HG02798 (cell line): ENCODE measurements around the gene MYRIP.
"Not testable (repeated sequence)": the region's sequence is repeated elsewhere in the genome, so short reads cannot be mapped to it uniquely, and the experiment has no call there.

Source experiments
- ATAC-seq: cut with Tn5 transposase; IDR thresholded peaks from one replicate; pipeline ENCODE4 v1.9.1; 2021; ENCODE audit warnings: mild to moderate bottlenecking; ENCODE audit not compliant: unreplicated experiment, poor library complexity

MYRIP gene

GRCh38 chr3:40109641-40110490, 300.5 kb downstream of the MYRIP start:
- no peak for ATAC-seq

GRCh38 chr3:40116478-40117177, 307.2 kb downstream of the MYRIP start:
- no peak for ATAC-seq

DNA sequence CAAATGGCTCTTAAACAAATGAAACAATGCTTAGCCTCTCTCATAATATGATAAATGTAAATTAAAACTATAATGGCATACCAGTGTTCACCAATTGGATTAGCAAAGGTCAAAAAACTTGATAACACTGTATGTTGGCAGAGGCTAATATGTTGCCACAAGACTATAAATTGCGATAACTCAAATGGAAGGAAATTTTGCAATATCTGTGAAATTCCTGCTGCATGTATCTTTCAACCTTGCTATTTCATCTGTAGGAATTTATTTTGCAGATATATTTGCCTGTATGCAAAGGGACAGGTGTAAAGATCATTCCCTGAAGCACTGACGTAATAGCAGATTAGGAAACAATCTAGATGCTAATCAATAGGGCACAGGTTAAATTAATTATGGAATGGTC, 308.7 kb downstream of the MYRIP start:
- no peak for ATAC-seq

- ATAC-seq = no peak
Observed at GRCh38 chr3:40120067-40120692, 310.8 kb downstream of the MYRIP start.

DNA sequence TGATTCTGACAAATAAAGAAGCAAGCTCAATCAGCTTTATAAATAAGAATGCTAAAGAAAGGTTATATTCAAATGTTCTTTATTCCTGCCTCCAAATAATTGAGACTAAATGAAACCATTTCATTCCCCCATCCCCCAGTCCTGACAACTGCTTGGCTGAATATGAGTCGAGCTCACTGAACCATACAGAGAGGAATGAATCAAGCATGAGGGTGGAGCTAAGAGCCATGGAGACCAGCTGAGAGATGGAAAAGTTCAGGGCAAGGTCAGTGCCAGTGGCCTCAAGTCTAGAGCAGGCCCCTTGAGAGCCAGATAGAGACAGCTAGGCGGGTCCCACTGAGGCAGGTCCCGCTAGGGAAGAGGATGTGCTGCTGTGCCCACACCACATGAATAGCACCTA, 311.4 kb downstream of the MYRIP start:
- no peak for ATAC-seq

DNA sequence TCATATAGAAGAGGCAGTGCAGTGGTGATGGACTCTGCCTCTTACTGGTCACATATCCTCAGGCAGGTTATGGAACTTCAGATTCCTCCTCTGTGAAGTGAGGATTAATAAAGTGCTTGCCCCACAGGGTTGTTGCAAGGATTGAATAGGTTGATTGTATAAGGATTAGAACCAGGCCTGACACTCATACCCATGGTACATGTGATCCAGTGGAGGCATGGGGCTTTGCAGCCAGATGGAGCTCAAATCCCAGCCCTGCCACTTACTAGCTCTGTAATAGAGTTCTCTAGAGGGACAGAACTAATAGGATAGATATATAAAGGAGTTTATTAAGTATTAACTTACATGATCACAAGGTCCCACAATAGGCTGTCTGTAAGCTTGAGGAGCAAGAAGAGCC, 315.5 kb downstream of the MYRIP start:
- no peak for ATAC-seq

DNA sequence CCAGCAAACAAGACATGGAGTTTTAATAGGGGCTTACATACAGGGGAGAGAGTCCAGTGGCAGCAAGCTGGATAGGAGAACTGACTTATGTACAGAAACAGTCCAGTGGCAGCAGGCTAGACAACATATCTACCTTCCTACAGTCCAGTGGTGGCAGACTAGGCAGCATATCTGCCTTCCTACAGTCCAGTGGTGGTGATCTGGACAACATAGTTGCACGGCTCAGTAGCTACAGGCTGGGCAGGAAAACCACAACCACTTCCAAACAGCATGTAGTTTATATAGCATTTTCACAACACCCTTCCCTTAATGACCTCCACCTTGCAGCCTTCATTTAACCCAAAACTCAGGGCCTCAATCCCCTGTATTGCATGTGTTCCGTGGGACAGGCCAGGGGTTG, 318.8 kb downstream of the MYRIP start:
- ATAC-seq = no peak

GRCh38 chr3:40129510-40129909, 320.1 kb downstream of the MYRIP start:
- ATAC-seq = no peak

- no peak for ATAC-seq
Observed at GRCh38 chr3:40129981-40130380, 320.6 kb downstream of the MYRIP start.

DNA sequence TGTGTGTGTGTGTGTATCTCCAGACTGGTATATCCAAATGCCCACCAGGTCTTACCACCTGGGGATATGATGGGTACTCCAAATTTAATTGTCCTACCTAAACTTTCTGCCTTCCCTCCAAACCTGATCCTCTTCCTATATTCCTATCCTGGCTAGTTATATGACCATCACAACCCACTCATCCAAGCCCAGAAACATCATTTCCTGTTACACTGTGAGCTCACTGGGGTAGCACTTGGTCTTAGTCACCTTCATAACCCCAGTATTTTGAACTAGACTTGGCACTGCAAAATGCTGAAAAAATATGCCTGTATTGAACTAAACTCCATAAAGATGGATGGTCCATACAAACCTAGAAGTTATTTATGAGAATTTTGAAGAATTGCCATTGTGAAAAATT, 321.3 kb downstream of the MYRIP start:
- ATAC-seq = no peak

DNA sequence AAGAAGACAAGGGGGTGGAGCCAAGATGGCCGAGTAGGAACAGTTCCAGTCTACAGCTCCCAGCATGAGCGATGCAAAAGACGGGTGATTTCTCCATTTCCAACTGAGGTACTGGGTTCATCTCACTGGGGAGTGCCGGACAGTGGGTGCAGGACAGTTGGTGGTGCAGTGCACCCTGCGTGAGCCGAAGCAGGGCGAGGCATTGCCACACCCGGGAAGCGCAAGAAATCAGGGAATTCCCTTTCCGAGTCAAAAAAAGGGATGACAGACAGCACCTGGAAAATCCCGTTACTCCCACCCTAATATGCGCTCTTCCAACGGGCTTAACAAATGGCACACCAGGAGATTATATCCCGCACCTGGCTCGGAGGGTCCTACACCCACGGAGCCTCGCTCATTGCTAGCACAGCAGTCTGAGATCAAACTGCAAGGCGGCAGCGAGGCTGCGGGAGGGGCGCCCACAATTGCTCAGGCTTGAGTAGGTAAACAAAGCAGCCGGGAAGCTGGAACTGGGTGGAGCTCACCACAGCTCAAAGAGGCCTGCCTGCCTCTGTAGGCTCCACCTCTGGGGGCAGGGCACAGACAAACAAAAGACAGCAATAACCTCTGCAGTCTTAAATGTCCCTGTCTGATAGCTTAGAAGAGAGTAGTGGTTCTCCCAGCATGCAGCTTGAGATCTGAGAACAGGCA, 324.6 kb downstream of the MYRIP start:
- ATAC-seq = not testable (repeated sequence)

- no peak for ATAC-seq
Observed at GRCh38 chr3:40137591-40138295, 328.3 kb downstream of the MYRIP start.

- no peak for ATAC-seq
Observed at GRCh38 chr3:40143283-40144090, 334.1 kb downstream of the MYRIP start.

GRCh38 chr3:40148827-40149226, 339.4 kb downstream of the MYRIP start:
- no peak for ATAC-seq

- no peak for ATAC-seq
Observed at GRCh38 chr3:40152482-40153133, 343.2 kb downstream of the MYRIP start.

GRCh38 chr3:40160933-40161332, 351.5 kb downstream of the MYRIP start:
- ATAC-seq = no peak

- ATAC-seq = no peak
Observed at GRCh38 chr3:40162616-40163015, 353.2 kb downstream of the MYRIP start.

DNA sequence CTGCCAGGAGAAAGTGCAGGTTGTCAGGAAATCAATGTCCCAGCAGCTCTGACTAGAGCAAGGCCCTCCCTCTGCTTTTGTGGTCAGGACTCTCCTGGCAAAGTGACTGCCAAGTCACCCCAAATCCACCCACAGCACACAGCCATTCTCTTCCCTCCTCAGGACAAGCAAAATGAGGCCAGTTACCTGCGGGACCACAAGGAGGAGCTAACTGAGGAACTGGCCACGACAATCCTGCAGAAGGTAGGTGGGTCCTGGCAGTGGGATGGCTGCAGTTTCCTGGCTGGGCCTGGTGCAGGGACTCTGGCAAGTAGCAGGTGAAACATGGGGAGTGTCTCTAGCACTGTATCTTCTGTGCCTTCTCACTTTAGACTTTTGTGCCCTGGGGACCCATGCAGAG, 357.6 kb downstream of the MYRIP start:
- no peak for ATAC-seq

- ATAC-seq = no peak
Observed at GRCh38 chr3:40167958-40168357, 358.5 kb downstream of the MYRIP start.
